Measurements from ENCODE around the gene DGUOK. TPM values are rescaled to one million over a fixed set of nuclear protein-coding genes. Genes with fewer than 3 reads are reported as not detected.
A peak's percentile ranks its signal among the peaks of the same experiment; 100 is the strongest.

The DGUOK gene
- total RNA-seq, 6 donors from 2014 or later: 25.1 to 38.5 (median 34.9) TPM

DNA sequence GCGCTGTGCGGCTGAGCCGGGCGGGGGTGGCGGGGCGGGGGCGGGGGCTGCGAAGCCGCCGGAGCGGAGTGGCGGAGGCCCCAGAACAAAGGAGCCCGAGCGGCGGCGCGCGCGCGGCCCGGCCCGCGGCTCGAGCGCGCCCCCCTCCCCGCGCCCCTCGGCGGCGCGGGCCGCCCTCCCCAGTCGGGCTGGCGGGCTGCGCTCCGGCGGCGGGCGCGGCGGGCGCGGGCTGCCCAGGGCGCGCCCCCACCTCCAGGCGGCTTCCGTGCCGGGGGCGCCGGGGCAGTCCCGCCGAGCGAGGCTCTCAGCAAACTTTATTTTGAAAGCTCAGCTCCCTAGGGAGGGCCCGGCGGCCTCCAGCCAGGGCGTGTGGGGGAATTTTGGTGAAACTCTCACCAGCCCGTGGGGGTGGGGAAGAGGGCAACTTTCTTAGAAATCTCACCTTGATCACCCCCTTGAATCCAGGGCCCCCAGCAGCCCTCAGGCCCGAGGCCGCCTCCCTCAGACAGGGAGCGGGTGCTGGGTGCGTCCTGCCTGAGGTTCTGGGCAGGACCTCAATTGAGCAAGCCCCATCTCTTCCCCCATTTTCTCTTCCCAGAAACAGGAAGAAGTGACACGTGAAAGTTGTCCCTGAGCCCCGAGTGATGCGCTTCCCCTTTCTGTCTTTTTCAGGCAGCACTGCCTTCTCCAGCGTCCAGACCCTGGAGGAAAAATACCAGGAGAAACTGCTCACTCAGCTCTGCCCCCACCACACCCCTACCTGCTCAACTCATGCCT, 58.8 kb downstream of the DGUOK start:
- ATAC-seq (ENCODE audit: low FRiP score in 2 of 2) (peak in 1 of 2 donors; percentile 38), DNase-seq (peak; percentile 68 to 89)
- peaks cover 0 to 1% (median 0%) of the 10 kb centered on the region in 4 donors for H3K36me3 ChIP-seq
- H3K27ac ChIP-seq: peak overlapping the region; percentile 90 to 96 (median 93)
- WGBS, 2 donors: 3 to 10% methylated on average over 8 to 14 of the region's 66 CpGs
- peak overlapping the region; percentile 31 to 77 (median 66) for H3K4me3 ChIP-seq
- no peaks in the 10 kb centered on the region for H3K9me3 ChIP-seq
- TF ChIP-seq EP300 (IDR thresholded peaks at IDR 0.05) (no peak), POLR2AphosphoS5 (IDR thresholded peaks at IDR 0.05) (peak; percentile 12 to 42), POLR2A (IDR thresholded peaks at IDR 0.05) (peak in 2 of 4 donors; percentile 28 to 82)
- TF ChIP-seq, protein P1, sequence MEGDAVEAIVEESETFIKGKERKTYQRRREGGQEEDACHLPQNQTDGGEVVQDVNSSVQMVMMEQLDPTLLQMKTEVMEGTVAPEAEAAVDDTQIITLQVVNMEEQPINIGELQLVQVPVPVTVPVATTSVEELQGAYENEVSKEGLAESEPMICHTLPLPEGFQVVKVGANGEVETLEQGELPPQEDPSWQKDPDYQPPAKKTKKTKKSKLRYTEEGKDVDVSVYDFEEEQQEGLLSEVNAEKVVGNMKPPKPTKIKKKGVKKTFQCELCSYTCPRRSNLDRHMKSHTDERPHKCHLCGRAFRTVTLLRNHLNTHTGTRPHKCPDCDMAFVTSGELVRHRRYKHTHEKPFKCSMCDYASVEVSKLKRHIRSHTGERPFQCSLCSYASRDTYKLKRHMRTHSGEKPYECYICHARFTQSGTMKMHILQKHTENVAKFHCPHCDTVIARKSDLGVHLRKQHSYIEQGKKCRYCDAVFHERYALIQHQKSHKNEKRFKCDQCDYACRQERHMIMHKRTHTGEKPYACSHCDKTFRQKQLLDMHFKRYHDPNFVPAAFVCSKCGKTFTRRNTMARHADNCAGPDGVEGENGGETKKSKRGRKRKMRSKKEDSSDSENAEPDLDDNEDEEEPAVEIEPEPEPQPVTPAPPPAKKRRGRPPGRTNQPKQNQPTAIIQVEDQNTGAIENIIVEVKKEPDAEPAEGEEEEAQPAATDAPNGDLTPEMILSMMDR (IDR thresholded peaks at IDR 0.05): peak in 1 of 6 experiments; percentile 6
- peaks cover 68 to 80% (median 71%) of the 10 kb centered on the region in 4 donors for H3K4me1 ChIP-seq
- H3K27me3 ChIP-seq: no peaks in the 10 kb centered on the region

DNA sequence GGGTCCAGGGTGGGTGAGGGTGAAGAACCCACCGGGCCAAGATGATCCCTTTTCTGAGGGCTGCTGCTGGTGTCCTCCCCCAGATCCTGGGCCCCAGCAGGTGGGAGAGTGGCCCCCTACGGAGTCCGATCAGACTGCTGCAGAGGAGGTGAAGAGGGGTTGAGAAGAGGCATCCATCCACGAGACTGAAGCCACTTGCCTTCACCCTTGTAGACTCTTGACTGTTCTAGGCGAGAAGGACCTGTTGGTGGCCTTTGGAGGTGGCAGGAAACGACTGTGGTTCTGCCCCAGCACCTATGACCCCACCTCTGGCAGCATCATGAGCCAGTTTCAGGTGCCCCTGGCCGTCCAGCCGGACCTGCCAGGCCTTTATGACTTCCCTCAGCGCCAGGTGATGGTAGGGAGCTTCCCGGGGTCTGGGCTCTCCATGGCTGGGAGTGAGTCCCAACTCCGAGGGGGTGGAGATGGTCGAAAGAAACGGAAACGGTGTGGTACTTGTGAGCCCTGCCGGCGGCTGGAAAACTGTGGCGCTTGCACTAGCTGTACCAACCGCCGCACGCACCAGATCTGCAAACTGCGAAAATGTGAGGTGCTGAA, 59.5 kb downstream of the DGUOK start:
- Histone ChIP-seq H3K27ac (peak overlapping the region; percentile 56 to 96 (median 92)), H3K27me3 (no peaks in the 10 kb centered on the region), H3K36me3 (peaks cover 0 to 4% (median 0%) of the 10 kb centered on the region in 4 donors), H3K4me3 (peak overlapping the region in 3 of 4 donors; percentile 63 to 77 (median 68)), H3K4me1 (peaks cover 61 to 73% (median 64%) of the 10 kb centered on the region in 4 donors), H3K9me3 (no peaks in the 10 kb centered on the region)
- DNase-seq (peak in 1 of 2 donors; percentile 42), ATAC-seq (ENCODE audit: low FRiP score in 2 of 2) (no peak)
- TF ChIP-seq EP300 (IDR thresholded peaks at IDR 0.05): no peak
- TF ChIP-seq POLR2A (IDR thresholded peaks at IDR 0.05): no peak
- TF ChIP-seq, protein P1 (IDR thresholded peaks at IDR 0.05): no peak
- no peak for TF ChIP-seq POLR2AphosphoS5 (IDR thresholded peaks at IDR 0.05)
- 79 to 81% methylated on average over 18 to 20 of the region's 21 CpGs for WGBS, 2 donors

DNA sequence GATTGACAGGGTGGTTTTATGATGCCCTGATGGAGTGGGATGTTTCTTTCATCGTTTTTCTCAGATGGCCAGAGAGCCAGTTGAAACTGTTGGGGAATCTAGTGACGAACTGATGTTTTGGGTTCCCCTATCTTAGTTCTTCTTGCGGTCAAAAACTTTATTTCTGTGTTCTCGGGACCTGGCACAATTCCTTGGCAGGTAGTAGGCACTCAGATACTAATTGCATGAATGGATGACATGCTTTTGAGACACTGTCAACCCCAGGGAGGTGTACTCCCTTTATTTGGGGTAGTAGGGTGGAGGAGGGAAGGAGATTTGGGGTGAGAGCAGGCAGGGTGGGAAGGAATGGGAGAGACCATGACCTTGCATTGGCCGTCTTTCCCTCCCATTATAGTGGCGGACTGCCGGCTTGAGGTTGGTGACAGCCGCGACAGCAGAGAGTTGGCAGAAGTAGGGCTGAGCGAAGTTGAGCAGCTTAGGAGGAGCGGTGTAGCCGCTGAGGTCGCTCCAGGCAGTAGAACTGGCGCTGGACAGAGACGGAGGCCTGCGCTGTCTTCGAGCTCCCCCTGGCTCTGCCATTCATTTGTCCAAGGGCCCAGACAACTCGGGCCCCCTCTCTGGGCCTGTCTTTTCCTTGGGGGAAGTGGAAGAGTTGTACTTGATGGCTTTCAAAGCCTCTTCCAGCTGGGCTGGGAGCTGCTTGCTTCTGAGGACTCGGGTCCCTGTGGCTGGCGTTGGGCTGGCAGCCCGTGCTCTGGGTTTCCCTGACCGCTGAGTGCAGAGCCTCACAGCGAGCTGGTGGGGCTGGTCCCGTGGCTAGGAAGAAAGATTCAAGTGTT, 60.6 kb downstream of the DGUOK start:
- Histone ChIP-seq H3K27me3 (no peaks in the 10 kb centered on the region), H3K9me3 (no peaks in the 10 kb centered on the region), H3K27ac (peak overlapping the region in 3 of 4 donors; percentile 9 to 73 (median 50)), H3K4me3 (peak overlapping the region in 3 of 4 donors; percentile 31 to 68 (median 63)), H3K4me1 (peaks cover 50 to 67% (median 53%) of the 10 kb centered on the region in 4 donors), H3K36me3 (peaks cover 0 to 4% (median 0%) of the 10 kb centered on the region in 4 donors)
- 22 to 28% methylated on average over 17 to 24 of the region's 24 CpGs for WGBS, 2 donors
- ATAC-seq (ENCODE audit: low FRiP score in 2 of 2): peak; percentile 34 to 47
- no peak for TF ChIP-seq POLR2A (IDR thresholded peaks at IDR 0.05)
- TF ChIP-seq, protein P1 (IDR thresholded peaks at IDR 0.05): peak in 3 of 6 experiments; percentile 36 to 65 (median 54)
- DNase-seq: peak; percentile 62 to 79

DNA sequence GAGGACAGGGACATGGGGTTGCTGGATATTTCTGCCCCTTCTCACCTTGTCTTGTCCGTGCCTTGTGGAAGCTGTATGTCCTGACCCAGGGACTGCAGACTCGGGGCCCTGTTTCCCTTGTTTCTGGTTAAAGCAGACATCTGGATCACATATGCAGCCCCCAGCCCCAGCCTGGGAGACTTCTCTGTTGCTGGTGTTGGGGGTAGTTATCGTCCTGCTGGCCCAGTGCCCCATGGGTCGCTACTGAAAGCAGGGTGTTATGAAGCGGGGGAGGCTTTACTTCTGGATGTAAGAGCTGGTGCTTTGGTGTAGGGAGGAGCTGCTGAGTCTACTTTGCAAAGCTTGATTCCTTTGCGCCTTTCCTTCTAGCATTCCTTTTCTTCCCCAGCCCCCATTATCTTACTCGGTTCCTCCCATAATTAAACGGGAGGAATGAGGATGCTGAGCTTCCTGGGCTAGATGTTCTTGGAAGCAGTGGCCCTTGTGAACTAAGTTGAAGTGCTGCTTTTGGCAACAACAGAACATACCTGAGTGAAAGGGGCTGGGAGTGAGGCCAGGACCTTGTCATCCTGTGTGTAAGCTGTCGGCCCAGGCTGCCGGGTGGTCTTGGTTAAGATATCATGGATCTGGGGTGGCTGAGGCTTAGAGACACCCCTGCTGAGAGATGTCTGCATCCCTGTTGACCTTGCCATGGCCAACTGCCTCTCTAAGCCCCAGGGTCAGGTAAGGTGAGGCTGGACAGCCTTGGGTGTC, 61.4 kb downstream of the DGUOK start:
- H3K4me1 ChIP-seq: peaks cover 43 to 67% (median 53%) of the 10 kb centered on the region in 4 donors
- no peaks in the 10 kb centered on the region for H3K9me3 ChIP-seq
- peak overlapping the region in 3 of 4 donors; percentile 31 to 68 (median 63) for H3K4me3 ChIP-seq
- peak in 1 of 2 donors; percentile 60 for DNase-seq
- WGBS, 2 donors: 47 to 49% methylated on average over 6 to 10 of the region's 10 CpGs
- no peak for ATAC-seq (ENCODE audit: low FRiP score in 2 of 2)
- H3K36me3 ChIP-seq: peaks cover 0 to 4% (median 0%) of the 10 kb centered on the region in 4 donors
- TF ChIP-seq POLR2A (IDR thresholded peaks at IDR 0.05) (no peak), EP300 (IDR thresholded peaks at IDR 0.05) (no peak), POLR2AphosphoS5 (IDR thresholded peaks at IDR 0.05) (no peak)
- TF ChIP-seq, protein P1 (IDR thresholded peaks at IDR 0.05): no peak
- H3K27ac ChIP-seq: peak overlapping the region in 3 of 4 donors; percentile 9 to 73 (median 50)
- H3K27me3 ChIP-seq: no peaks in the 10 kb centered on the region
